NCI-H510A (cell line): Measurements from ENCODE around the gene UGT3A2.
"Not testable (repeated sequence)": the region's sequence is repeated elsewhere in the genome, so short reads cannot be mapped to it uniquely, and the experiment has no call there.

ENCODE experiments used
- DNase-seq: peaks from one replicate; lab custom pipeline; 2025; lab: John Stamatoyannopoulos, UW

The UGT3A2 gene

DNA sequence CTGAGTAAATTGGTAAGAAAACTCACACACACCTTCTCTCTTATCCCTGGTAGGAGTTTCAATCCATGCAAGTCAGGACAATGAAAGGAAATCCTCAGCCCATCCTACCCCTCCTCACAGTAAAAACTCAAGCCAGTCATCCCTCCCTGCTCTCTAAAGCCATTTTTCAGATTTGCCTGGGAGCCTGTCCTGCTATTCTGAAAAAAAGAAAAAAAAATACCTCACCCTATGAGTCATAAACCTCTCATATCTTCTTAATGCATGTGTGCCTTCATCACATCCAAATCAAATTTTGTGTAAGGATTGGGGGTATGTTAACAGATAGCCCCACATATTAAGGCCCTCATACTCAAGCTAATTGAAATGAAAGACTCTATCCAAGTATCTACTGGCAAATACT, 14.1 kb downstream of the UGT3A2 start:
- DNase-seq = no peak

DNA sequence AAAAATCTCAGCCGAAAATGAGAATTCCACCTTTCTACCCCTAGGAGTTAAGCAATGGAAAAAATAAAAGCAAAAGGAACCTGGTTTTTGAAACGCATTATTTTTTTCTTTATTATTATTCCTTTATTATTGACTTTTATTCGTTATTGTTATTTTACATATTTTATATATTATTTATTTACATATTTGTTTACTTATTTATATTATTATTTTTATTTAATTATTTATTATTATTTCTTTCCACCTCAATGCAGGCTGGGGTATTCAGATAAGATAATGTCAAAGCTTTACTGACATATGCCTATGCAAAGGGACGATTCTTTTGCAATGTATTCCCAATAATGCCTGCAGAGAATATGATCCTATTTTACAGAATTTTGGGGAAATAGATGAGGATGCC, 16.7 kb downstream of the UGT3A2 start:
- DNase-seq = no peak

DNA sequence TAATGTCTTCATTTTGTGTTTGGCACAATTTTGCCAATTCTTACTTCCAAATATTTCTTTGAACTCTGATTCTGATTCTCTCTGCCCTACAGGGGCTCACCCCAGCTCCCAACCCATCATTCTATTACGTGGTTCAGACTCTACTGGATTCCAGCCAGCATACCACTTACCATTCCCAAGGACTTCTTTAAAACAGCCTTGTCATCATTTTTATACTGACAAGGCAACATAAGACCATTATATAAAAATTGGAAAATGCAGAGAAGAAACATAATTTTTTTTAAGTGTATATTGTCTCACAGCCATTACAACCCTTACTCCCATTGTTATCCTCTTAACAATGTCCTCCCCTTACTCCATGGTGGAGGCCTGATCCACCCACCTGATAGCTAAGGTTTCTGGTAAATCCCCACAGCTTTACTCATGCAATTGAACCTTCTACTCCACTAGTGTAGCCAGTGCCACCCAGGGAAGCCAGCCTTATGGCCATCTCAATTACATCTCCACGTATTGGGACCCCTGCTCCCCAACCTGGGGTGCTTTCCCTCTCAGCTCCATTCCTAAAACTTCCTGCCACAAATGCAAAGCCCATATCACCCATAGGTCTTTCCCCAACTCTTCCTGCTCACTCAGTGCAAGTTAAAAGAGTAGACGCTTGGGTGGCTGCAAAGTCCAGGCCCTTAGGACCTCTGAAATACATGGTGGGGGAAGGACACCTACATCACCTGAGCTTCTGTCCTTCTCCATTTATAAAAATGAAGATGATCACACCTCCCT, 19.1 kb downstream of the UGT3A2 start:
- DNase-seq = no peak

DNA sequence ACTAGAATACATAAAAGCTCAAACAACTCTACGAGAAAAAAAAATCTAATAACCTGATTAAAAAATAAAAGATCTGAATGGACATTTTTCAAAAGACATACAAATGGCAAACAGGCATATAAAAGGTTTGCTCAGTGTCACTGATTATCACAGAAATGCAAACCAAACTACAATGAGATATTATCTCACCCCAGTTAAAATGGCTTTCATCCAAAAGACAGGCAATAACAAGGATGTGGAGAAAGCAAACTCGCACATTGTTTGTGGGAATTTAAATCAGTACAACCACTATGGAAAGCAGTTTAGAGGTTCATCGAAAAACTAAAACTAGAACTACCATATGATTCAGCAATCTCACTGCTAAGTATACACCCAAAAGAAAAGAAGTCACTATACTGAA, 20.8 kb downstream of the UGT3A2 start:
- no peak for DNase-seq

DNA sequence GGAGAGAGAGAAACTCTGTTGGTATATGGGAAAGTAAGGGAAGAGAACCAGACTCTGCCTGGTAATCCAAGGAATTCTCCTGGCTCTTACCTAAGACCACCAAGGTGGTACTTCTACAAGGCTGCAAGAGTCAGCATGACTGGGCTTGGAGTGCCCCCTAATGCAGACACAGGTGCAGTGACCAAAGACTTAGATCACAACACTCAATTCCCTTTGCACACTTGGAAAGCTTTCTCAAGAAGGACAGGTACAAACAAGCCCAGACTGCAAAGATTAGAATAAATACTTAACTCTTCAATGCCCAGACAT, 25.2 kb downstream of the UGT3A2 start:
- DNase-seq = no peak

DNA sequence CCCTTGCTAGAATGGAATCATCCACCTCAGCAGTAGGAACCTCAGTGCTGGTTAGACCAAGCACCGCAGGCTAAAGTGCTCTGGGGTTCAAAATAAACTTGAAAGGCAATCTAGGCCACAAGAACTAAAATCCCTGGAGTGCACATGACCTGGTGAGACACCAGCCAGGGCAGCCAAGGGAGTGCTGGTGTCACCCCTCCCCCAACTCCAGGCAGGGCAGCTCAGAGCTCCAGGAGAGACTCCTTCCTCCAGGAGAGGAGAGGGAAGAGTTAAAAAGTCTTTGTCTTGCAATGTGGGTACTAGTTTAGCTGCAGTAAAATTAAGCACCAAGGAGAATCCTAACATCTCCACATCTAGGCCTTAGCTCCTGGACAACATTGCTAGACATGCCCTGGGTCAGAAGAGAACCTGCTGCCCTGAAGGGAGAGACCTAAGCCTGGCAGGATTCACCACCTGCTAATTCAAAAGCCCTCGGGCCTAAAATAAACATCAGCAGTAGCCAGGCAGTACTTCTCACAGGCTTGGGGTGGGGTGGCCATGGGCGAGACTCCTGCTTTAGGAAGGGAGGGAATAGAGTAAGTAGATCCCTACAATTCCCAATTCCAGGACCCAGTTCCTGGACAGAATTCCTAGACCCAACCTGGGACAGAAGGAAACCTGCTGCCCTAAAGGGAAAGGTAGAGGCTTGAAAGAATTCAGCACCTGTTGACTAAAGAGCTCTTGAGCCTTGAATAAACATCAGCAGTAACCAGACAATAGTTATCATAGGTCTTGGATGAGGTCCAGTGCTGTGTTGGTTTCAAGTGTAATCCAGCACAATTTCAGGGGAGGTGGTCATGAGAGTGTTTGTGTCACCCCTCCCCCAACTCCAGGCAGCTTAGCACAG, 25.8 kb downstream of the UGT3A2 start:
- peak; percentile 88 for DNase-seq

DNA sequence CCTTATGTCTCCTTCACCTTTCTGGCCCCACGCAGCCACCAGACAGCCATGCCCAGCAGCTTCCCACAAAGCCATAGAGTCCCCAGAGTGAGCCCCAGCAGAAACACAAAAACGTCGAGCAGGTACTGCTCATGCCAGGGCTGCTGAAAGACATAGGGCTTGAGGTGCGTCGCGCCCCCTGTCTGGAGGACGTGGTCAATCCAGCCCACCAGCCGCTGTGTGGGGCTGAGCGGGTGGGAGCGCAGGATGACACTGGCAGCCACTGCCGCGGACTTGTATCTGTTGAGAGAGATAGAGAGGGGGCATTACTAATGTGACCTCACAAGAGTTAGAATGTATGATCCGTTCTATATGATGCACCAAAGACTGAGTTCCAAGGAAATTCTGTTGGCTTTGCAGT, 31.0 kb downstream of the UGT3A2 start:
- DNase-seq = no peak

DNA sequence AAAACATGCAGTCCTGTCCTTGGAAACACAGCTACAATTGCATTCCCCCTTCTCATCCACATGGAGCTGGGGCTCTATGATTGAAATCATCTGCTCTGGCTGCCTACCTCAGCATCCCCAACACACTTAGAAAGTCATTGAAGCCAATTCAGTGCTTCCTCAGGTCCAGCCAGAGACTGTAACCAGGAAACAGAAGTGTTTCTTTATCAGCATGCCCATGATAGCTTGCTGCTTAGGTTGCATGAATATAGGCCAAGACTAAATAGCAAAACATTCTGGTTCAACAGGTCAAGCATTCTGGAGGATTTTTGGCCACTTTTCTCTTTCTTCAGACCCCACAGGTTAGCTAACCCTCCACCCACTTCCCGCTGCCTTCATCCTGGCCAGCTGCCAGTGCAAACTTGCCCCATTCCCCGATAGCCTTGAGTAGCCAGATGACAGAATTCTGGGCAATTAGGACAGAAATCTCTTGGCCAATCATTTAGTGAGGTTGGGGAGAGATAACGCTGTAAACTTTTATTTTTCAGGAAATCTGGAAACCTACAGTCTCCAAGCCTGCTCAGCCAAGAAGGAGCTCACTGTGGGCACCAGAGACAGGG, 32.0 kb downstream of the UGT3A2 start:
- not testable (repeated sequence) for DNase-seq

DNA sequence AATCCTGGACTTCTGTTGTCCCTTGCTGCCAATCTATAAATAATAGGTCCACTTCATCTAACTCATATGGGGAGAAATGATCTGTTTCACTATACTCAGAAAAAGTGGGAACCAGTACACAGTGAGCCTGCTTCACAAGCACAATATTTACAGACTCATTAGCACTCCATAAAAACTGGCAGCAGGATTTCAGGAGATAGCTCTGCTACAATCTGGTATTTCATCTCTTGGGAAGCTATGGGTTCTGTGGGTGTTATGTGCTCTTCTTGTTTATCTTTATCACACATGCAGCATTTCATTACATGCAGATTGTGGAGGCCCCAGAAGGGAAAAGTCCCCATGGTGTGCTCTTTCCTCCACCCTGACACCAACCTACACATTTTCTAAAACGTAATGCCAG, 33.2 kb downstream of the UGT3A2 start:
- no peak for DNase-seq

DNA sequence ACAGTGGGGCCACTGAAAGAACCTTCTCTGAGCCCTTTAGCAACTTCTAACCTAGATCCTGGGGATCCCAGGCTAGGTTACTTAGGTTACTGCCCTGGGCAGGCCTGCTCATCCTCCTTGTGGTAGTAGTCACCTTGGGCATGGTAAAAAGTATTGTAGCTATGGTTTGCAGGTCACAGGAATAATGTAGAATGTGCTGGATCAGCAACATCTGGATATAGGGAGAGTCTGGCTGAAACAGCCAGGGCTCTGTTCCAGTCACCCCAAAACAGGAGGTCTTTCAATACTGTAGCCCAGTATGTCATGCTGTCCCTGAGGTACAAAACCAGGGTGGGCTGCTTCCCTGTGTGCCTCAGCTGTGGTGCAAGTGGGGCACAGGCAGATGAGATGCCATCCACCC, 33.6 kb downstream of the UGT3A2 start:
- DNase-seq = no peak

DNA sequence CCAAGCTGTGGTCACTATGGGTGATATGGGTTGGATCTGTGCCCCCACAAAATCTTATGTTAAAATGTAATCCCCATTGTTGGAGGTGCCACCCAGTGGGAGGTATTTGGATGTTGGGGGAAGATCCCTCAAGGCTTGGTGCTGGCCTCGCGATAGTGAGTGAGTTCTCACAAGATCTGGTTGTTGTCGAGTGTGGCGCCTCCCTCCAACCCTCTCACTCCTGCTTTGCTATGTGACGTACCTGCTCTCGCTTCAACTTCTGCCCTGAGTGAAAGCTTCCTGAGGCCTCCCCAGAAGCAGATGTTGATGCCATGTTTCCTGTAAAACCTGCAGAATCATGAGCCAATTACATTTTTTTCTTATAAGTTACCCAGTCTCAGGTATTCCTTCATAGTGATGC, 35.5 kb downstream of the UGT3A2 start:
- no peak for DNase-seq

DNA sequence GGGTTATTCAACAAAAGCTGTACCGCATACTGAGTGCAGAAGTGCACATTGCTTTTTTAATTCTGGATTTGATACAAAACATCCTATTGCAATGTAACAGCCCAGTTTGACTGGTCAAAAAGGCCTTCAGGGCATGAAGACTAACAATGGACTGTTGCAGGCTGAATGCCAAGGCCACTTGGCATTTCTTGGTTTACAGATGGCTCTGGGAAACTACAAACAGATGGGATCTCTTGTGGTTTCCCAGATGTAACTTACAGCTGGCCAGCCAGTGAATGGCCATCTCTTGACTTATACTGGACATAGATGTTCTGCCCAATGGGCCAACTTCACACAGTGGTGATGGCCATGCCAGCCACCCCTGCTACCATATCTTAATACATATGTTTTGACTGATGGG, 36.8 kb downstream of the UGT3A2 start:
- no peak for DNase-seq

DNA sequence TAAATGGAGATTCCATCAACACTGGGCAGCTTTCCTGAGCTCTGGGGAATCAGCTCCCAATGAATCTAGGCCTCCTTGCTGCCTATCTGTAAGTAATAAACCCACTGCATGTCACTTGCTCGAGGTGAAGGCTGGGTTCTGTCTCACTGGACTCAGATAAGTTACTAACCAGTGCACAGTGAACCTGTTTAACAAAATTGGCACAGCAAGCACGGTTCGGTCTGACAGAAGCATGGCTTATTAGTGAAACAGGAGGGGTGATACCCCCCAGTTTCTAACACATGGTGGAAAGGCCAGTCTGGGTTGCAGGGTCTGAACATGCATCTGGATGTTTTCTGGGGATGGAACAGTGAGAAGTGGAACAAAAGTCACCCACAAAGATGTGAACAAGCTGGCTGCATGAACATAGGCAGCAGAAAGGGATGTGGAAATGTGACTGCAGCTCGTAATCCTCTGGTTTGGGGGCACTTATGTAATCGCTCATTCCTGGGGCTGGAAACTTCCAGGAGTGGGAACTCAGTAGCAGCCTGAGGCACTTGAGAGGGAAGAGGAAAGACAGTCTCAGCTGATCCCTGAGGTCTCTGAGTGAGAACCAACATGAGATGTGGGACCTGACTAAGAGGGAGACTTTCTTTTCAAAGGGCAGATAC, 37.7 kb downstream of the UGT3A2 start:
- DNase-seq = no peak

DNA sequence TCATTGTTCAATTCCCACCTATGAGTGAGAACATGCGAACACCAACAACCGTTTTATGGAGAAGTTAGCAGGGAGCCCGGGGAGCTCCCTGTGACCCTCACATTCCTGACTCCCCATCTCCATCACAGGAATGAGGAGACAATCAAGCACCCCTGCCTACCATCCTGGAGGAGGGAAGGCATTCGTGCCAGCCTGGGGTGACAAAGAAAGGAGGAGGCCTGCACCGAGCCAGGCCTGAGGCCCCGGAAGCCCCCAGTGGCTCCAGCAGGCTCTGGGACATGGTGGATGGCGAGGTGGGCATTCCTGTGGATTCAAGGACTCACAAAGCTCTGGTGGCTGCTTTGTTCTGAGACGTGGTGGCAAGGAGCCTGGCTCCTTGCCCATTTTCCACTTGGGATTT, 39.0 kb downstream of the UGT3A2 start:
- DNase-seq = no peak

DNA sequence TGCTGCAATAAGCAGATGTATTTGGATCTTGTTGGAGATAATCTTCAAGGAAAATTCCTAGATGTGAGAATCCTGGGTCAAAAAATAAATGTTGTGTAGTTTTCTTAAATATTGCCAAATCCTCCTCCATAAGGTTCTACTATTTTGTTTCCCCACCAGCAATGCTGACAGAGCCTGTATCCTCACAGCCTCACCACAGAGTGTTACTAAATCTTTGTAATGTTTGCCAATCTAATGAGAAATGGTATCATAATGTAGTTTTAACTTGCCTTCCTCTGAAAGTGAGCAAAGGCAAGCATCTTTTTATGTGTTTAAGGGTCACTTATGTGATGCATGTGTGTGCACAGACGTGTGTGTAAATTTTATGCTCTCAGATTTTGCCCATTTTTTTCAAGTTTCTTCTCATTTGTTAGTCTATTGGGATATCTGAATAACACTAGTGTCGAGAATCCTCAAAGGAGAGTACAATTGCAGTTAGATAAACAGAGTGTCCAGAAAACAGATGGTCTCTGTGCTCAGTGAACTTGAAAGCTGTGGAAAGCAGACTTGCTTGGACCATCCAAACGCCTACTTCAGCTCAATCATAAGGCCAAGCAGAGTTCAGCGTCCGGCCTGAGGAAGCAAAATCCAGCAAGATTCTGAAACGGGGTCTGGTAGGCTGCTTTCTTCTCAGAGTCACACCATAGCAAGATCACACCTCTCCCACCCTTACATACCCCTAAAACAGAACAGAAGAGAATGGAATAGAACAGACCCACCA, 39.8 kb downstream of the UGT3A2 start:
- no peak for DNase-seq

DNA sequence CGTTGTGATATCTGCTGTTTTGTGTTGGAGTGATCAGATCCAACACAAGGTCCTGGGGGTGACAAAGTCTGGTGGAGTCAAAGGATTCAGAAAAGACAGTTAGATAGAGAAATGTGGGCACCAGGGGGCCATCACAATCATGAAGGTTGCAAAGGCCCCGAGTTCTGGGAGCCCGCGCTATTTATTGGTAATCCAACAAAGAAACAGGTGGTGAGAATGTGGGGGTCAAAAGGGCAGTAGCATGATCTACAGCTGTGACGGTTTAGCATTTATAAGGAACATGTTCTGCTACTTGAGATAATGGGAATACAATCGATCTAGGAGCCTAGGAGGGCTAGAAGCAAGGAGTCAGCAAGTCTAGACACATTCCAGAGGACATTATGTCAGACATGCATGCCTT, 44.4 kb downstream of the UGT3A2 start:
- DNase-seq = not testable (repeated sequence)

DNA sequence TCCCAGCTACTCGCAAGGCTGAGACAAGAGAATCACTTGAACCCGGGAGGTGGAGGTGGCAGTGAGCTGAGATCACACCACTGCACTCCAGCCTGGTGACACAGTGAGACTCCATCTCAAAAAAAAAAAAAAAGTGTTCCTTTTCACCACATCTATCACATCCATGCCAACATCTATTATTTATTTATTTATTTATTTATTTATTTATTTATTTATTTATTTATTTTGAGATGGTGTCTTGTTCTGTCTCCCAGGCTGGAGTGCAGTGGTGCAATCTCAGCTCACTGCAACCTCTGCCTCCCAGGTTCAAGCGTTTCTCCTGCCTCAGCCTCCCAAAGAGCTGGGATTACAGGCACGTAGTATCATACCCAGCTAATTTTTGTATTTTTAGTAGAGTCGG, 47.1 kb downstream of the UGT3A2 start:
- DNase-seq = not testable (repeated sequence)

DNA sequence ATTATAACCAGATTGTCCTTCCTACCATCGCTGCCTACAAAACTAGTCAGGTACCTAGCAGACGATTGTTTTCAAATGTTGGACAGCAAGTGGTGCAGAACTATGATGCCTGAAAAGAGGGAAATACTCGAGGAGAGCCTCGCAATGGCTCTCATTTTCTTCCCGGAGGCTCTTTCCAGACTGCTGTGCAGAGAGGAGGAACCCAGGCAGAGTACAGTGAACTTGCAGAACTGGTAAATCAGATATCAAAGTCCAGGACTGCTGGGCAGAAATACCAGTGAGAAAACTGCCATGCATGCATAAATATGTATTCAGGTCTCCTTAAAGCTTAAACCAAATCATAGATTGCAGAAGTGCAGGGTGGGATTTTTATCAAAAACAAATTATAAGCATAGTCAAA, 49.1 kb downstream of the UGT3A2 start:
- no peak for DNase-seq

DNA sequence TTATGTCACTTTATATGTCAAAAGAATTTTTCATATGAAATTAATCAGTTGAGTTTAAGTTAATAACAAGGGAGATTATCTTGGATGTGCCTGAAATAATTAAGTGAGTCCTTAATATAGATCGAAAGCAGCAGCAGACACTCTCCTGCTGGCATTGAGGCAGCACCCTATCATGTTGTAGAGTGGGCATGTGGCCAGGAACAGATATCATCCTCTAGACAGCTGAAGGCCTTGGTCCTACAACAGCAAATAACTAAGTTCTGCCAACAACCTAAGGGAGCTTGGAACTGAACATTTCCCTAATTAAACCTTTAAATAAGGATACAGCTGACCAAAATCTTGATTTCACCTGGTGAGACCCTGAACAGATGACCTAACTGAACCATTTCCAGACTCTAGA, 49.7 kb downstream of the UGT3A2 start:
- no peak for DNase-seq

DNA sequence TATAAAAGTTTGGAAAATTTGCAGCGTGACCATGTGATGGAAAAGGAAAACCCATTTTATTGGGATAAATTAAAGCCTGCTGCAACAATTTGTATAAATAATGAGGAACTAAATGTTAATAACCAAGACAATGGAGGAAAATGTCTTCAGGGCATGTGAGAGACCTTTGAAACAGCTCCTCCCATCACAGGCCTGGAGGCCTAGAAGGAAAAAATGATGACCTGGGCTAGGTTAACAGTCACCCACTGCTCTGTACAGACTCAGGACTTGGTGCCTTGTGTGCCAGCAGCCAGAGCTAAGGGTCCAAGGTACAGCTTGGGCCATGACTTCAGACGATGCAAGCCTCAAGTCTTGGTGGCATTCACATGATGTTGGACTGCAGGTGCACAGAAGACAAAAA, 53.5 kb downstream of the UGT3A2 start:
- no peak for DNase-seq

DNA sequence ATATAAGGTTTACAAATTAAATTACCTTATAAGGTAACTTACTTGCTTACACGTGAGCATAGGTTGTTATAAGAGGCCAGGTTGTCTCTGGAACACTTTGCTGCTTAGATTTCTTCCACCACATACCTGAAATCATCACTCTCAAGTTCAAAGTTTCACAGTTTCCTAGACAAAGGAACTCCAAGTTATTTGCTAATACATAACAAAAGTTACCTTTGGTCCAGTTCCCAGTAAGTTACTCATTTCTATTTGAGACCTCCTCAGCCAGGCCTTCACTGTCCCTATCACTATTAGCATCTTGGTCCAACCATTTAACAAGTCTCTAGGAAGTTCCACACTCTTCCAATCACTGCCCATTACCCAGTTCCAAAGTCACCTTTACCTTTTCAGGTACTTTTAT, 57.0 kb downstream of the UGT3A2 start:
- no peak for DNase-seq

DNA sequence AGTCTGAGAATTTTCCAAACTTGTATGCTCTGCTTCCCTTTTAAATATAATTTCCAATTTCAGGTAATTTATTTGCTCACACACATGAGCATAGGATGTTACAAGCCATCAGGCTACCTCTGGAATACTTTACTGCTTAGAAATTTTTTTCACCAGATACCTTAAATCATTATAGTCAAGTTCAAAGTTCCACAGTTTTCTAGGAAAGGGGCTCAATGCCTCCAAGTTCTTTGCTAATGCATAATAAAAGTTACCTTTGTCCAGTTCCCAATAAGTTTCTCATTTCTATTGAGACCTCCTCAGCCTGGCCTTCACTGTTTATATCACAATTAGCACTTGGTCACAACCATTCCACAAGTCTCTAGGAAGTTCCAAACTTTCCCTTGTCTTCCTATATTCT, 59.3 kb downstream of the UGT3A2 start:
- DNase-seq = no peak
